ENCODE results near the gene ILK. TPM values are rescaled to one million over a fixed set of nuclear protein-coding genes. Genes with fewer than 3 reads are reported as not detected.

ILK gene
- total RNA-seq, 1 experiment from 2014 or later: 69.7 TPM

DNA sequence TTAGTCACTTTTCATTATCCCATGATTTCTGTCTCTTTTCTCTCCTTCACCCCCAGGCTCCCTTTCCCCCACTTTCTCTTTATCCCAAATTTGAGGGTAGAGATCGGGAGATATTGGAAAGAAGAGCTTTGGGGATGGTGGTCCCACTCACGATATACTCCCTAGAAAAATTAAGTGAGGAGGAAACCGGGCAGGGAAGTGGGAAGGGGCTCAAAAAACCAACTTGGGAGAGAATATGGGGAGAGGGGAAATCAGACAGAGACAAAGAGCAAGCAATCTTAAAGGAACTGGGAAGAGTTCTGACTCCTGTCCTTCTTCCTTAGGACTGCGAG is 53.0 kb downstream of the ILK start:
- Histone ChIP-seq H3K27ac (no peak overlapping the region), H3K9me3 (ENCODE audit: insufficient read depth, low read depth) (no peaks in the 10 kb centered on the region), H4K20me1 (ENCODE audit: insufficient read depth) (no peaks in the 10 kb centered on the region), H3K79me2 (ENCODE audit: low read depth) (no peaks in the 10 kb centered on the region), H3K4me1 (replicated peaks; ENCODE audit: insufficient read depth) (no peaks in the 10 kb centered on the region), H3K27me3 (ENCODE audit: insufficient read depth, low read depth) (no peaks in the 10 kb centered on the region), H3K9me2 (ENCODE audit: insufficient read depth) (no peaks in the 10 kb centered on the region), H3K36me3 (ENCODE audit: low read depth) (no peaks in the 10 kb centered on the region), H3K4me2 (no peak overlapping the region), H3K4me3 (no peak overlapping the region), H3F3A (ENCODE audit: insufficient read depth, low read depth) (no peaks in the 10 kb centered on the region), H2AFZ (no peak overlapping the region)
- ChIA-PET CTCF (no interaction called here), POLR2A (ENCODE audit: unreplicated experiment) (no interaction called here)
- intact Hi-C loops (cut with micrococcal nuclease; ENCODE audit: unreplicated experiment): no loop called here
- no peak for TF ChIP-seq EZH2 (IDR thresholded peaks at IDR 0.05; ENCODE audit: low read depth)
- TF ChIP-seq, protein P1, sequence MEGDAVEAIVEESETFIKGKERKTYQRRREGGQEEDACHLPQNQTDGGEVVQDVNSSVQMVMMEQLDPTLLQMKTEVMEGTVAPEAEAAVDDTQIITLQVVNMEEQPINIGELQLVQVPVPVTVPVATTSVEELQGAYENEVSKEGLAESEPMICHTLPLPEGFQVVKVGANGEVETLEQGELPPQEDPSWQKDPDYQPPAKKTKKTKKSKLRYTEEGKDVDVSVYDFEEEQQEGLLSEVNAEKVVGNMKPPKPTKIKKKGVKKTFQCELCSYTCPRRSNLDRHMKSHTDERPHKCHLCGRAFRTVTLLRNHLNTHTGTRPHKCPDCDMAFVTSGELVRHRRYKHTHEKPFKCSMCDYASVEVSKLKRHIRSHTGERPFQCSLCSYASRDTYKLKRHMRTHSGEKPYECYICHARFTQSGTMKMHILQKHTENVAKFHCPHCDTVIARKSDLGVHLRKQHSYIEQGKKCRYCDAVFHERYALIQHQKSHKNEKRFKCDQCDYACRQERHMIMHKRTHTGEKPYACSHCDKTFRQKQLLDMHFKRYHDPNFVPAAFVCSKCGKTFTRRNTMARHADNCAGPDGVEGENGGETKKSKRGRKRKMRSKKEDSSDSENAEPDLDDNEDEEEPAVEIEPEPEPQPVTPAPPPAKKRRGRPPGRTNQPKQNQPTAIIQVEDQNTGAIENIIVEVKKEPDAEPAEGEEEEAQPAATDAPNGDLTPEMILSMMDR (conservative IDR thresholded peaks at IDR 0.05): no peak
- no TSS peak for BruUV-seq (replicated peaks)
- no peak for DNase-seq

DNA sequence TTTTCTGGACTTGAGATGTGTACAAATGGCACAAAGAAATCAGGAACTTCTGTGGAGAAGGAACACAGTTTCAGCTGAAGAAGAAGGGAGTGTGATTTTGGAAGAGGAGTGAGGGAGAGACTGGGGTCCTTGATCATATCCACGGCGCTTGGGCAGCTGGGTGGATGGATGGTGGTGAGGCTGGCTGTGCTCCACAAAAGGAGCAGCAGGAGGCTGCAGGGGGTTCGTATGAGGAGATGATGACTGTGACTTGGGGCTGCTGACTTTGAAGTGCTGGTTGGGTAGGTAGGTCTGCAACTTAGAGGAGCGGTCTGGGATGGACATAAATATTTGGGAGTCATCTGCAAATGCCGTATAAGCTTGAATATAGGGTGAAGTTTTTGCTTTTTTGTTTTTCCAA is 53.4 kb downstream of the ILK start:
- intact Hi-C loops (cut with micrococcal nuclease; ENCODE audit: unreplicated experiment): no loop called here
- Histone ChIP-seq H3K9me2 (ENCODE audit: insufficient read depth) (no peaks in the 10 kb centered on the region), H4K20me1 (ENCODE audit: insufficient read depth) (no peaks in the 10 kb centered on the region), H2AFZ (no peak overlapping the region), H3K27ac (no peak overlapping the region), H3F3A (ENCODE audit: insufficient read depth, low read depth) (no peaks in the 10 kb centered on the region), H3K79me2 (ENCODE audit: low read depth) (no peaks in the 10 kb centered on the region), H3K36me3 (ENCODE audit: low read depth) (no peaks in the 10 kb centered on the region), H3K4me1 (replicated peaks; ENCODE audit: insufficient read depth) (no peaks in the 10 kb centered on the region), H3K4me2 (no peak overlapping the region), H3K27me3 (ENCODE audit: insufficient read depth, low read depth) (no peaks in the 10 kb centered on the region), H3K9me3 (ENCODE audit: insufficient read depth, low read depth) (no peaks in the 10 kb centered on the region), H3K4me3 (no peak overlapping the region)
- DNase-seq: no peak
- ChIA-PET POLR2A (ENCODE audit: unreplicated experiment) (no interaction called here), CTCF (no interaction called here)
- no peak for TF ChIP-seq EZH2 (IDR thresholded peaks at IDR 0.05; ENCODE audit: low read depth)
- TF ChIP-seq, protein P1 (conservative IDR thresholded peaks at IDR 0.05): no peak
- no TSS peak for BruUV-seq (replicated peaks)

DNA sequence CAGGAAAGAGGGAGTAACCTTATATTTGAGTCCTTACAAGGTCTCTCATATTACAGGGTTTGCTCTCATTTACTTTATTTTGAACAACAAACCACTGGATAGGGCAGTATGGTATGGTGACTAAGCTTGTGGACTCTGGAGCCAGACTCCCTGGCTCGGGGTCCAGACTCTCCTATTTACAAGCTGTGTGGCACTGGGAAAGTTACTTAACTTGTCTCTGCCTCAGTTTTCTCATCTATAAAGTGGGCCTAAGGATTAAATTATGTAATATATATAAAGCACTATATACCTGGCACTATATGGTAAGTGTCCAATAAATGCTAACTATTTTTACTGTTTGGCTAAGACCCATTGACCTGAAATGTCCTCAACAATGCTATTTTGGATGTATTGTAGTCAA is 53.8 kb downstream of the ILK start:
- H3K79me2 ChIP-seq (ENCODE audit: low read depth): no peaks in the 10 kb centered on the region
- H3K4me3 ChIP-seq: no peak overlapping the region
- no peak overlapping the region for H3K4me2 ChIP-seq
- no peak for DNase-seq
- no peak overlapping the region for H2AFZ ChIP-seq
- H3K4me1 ChIP-seq (replicated peaks; ENCODE audit: insufficient read depth): no peaks in the 10 kb centered on the region
- H3K9me3 ChIP-seq (ENCODE audit: insufficient read depth, low read depth): no peaks in the 10 kb centered on the region
- ChIA-PET CTCF (no interaction called here), POLR2A (ENCODE audit: unreplicated experiment) (no interaction called here)
- TF ChIP-seq, protein P1 (conservative IDR thresholded peaks at IDR 0.05): no peak
- TF ChIP-seq EZH2 (IDR thresholded peaks at IDR 0.05; ENCODE audit: low read depth): no peak
- BruUV-seq (replicated peaks): no TSS peak
- H3K9me2 ChIP-seq (ENCODE audit: insufficient read depth): no peaks in the 10 kb centered on the region
- intact Hi-C loops (cut with micrococcal nuclease; ENCODE audit: unreplicated experiment): no loop called here
- no peaks in the 10 kb centered on the region for H3K27me3 ChIP-seq (ENCODE audit: insufficient read depth, low read depth)
- H3K36me3 ChIP-seq (ENCODE audit: low read depth): no peaks in the 10 kb centered on the region
- H3K27ac ChIP-seq: no peak overlapping the region
- H3F3A ChIP-seq (ENCODE audit: insufficient read depth, low read depth): no peaks in the 10 kb centered on the region
- H4K20me1 ChIP-seq (ENCODE audit: insufficient read depth): no peaks in the 10 kb centered on the region

Measured in PC-9 (cell line).